ENCODE measurements around the gene LZTS3. TPM values are rescaled to one million over a fixed set of nuclear protein-coding genes. Genes with fewer than 3 reads are reported as not detected.

The LZTS3 gene
- total and polyA plus RNA-seq, 2 of the 13 experiments (the other 11 are each of a cell fraction or from before 2014, with no cell fraction given) = 10.1 to 31.3 TPM

DNA sequence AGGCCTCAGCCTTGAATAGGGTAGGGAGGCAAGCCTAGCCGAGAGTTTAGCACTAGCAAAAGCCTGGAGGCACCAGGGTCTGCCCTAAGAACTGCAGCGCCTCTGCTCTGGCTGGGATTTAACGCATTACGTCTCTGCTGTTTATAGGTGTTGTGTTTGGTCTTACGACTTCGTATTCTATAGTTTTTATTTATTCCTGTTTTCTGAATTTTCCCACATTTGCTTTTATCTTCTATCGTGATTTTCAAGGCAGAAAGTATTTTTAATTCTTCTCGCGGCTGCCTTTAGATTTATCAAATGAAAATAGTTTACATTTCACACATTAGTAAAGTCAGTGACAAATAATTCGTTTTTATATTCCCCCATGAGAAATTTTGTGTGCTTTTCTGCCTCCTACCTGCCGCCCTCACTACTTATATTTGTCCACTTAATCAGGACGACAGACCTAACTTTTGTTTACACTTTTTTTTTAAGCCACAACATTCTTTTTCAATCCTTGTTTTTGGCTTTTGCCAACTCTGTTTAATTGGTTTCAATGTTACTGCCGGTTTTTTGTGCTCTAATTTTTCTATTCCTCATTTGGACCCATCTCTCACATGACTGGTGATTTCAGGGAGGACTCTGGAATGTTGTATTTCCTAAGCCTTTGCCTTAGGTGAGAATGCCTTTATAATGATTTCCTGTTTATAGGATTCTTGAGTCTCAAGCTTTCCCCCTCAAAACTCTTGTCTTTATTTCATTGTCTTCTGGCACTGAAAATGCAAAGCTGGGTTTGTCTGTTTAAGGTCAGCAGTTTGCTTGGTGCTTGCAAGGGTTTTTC is 1.3 kb upstream of the LZTS3 start (continued):
- TF ChIP-seq, protein P1, sequence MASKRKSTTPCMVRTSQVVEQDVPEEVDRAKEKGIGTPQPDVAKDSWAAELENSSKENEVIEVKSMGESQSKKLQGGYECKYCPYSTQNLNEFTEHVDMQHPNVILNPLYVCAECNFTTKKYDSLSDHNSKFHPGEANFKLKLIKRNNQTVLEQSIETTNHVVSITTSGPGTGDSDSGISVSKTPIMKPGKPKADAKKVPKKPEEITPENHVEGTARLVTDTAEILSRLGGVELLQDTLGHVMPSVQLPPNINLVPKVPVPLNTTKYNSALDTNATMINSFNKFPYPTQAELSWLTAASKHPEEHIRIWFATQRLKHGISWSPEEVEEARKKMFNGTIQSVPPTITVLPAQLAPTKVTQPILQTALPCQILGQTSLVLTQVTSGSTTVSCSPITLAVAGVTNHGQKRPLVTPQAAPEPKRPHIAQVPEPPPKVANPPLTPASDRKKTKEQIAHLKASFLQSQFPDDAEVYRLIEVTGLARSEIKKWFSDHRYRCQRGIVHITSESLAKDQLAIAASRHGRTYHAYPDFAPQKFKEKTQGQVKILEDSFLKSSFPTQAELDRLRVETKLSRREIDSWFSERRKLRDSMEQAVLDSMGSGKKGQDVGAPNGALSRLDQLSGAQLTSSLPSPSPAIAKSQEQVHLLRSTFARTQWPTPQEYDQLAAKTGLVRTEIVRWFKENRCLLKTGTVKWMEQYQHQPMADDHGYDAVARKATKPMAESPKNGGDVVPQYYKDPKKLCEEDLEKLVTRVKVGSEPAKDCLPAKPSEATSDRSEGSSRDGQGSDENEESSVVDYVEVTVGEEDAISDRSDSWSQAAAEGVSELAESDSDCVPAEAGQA (IDR thresholded peaks at IDR 0.05; ENCODE audit: low read depth) = no peak
- TF ChIP-seq, protein P1 (CRISPR knock-in tag; IDR thresholded peaks at IDR 0.05; ENCODE audit: borderline replicate concordance) = 0 out of 2 replicates have a peak, but pooled peaks have one; percentile 75
- TF ChIP-seq ZKSCAN5 (CRISPR knock-in tag; IDR thresholded peaks at IDR 0.05) = 0 out of 2 replicates have a peak, but pooled peaks have one; percentile 13
- TF ChIP-seq ZNF577 (CRISPR knock-in tag; IDR thresholded peaks at IDR 0.05; ENCODE audit: borderline replicate concordance, low read depth) = no peak
- TF ChIP-seq, protein P2, sequence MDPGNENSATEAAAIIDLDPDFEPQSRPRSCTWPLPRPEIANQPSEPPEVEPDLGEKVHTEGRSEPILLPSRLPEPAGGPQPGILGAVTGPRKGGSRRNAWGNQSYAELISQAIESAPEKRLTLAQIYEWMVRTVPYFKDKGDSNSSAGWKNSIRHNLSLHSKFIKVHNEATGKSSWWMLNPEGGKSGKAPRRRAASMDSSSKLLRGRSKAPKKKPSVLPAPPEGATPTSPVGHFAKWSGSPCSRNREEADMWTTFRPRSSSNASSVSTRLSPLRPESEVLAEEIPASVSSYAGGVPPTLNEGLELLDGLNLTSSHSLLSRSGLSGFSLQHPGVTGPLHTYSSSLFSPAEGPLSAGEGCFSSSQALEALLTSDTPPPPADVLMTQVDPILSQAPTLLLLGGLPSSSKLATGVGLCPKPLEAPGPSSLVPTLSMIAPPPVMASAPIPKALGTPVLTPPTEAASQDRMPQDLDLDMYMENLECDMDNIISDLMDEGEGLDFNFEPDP (CRISPR knock-in tag; conservative IDR thresholded peaks at IDR 0.05) = no peak
- TF ChIP-seq, protein P3, sequence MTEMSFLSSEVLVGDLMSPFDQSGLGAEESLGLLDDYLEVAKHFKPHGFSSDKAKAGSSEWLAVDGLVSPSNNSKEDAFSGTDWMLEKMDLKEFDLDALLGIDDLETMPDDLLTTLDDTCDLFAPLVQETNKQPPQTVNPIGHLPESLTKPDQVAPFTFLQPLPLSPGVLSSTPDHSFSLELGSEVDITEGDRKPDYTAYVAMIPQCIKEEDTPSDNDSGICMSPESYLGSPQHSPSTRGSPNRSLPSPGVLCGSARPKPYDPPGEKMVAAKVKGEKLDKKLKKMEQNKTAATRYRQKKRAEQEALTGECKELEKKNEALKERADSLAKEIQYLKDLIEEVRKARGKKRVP (CRISPR knock-in tag; IDR thresholded peaks at IDR 0.05) = no peak
- peak; percentile 88; the same call in 1 of the 2 replicates for TF ChIP-seq ZFP82 (CRISPR knock-in tag; IDR thresholded peaks at IDR 0.05; ENCODE audit: borderline replicate concordance)
- TF ChIP-seq ZNF589 (CRISPR knock-in tag; conservative IDR thresholded peaks at IDR 0.05) = no peak
- no peak; the same call in 1 of the 2 replicates for TF ChIP-seq WIZ (CRISPR knock-in tag; IDR thresholded peaks at IDR 0.05)
- TF ChIP-seq, protein P4, sequence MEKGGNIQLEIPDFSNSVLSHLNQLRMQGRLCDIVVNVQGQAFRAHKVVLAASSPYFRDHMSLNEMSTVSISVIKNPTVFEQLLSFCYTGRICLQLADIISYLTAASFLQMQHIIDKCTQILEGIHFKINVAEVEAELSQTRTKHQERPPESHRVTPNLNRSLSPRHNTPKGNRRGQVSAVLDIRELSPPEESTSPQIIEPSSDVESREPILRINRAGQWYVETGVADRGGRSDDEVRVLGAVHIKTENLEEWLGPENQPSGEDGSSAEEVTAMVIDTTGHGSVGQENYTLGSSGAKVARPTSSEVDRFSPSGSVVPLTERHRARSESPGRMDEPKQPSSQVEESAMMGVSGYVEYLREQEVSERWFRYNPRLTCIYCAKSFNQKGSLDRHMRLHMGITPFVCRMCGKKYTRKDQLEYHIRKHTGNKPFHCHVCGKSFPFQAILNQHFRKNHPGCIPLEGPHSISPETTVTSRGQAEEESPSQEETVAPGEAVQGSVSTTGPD (CRISPR knock-in tag; IDR thresholded peaks at IDR 0.05) = peak; percentile 53; the same call in 1 of the 2 replicates
- TF ChIP-seq, protein P5, sequence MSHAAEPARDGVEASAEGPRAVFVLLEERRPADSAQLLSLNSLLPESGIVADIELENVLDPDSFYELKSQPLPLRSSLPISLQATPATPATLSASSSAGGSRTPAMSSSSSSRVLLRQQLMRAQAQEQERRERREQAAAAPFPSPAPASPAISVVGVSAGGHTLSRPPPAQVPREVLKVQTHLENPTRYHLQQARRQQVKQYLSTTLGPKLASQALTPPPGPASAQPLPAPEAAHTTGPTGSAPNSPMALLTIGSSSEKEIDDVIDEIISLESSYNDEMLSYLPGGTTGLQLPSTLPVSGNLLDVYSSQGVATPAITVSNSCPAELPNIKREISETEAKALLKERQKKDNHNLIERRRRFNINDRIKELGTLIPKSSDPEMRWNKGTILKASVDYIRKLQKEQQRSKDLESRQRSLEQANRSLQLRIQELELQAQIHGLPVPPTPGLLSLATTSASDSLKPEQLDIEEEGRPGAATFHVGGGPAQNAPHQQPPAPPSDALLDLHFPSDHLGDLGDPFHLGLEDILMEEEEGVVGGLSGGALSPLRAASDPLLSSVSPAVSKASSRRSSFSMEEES (CRISPR knock-in tag; IDR thresholded peaks at IDR 0.05) = peak; percentile 30; the same call in 1 of the 2 replicates
- TF ChIP-seq SNAI1 (CRISPR knock-in tag; IDR thresholded peaks at IDR 0.05; ENCODE audit: borderline replicate concordance) = peak; percentile 57; the same call in 1 of the 2 replicates
